ENCODE results near the gene DYNC1I1.

DNA sequence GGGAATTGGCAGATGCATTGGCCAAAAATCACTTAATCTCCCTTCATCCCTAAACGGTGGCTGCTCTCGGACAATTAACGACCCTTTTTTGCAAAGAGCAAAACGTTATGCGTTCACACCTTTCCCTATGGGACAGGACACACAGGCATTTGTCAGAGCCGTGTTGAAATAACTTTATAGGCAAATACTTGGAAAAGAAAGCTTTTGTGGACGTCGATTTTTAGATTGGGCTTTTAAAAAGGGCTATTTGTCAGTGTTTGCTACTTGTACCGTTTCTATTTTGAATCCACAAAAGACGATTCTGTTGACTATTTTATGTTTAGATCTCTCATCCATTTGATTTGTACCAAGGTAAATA is 304.0 kb downstream of the DYNC1I1 start:
- TF ChIP-seq POLR2A (IDR thresholded peaks at IDR 0.05) (no peak), EP300 (IDR thresholded peaks at IDR 0.05) (no peak)
- TF ChIP-seq, protein P1, sequence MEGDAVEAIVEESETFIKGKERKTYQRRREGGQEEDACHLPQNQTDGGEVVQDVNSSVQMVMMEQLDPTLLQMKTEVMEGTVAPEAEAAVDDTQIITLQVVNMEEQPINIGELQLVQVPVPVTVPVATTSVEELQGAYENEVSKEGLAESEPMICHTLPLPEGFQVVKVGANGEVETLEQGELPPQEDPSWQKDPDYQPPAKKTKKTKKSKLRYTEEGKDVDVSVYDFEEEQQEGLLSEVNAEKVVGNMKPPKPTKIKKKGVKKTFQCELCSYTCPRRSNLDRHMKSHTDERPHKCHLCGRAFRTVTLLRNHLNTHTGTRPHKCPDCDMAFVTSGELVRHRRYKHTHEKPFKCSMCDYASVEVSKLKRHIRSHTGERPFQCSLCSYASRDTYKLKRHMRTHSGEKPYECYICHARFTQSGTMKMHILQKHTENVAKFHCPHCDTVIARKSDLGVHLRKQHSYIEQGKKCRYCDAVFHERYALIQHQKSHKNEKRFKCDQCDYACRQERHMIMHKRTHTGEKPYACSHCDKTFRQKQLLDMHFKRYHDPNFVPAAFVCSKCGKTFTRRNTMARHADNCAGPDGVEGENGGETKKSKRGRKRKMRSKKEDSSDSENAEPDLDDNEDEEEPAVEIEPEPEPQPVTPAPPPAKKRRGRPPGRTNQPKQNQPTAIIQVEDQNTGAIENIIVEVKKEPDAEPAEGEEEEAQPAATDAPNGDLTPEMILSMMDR (IDR thresholded peaks at IDR 0.05): no peak

All from upper lobe of left lung (tissue), 4 donors.